K562 treated with DMSO at 1 percent for 24 hours (cell line): ENCODE data around the gene HEATR5B. TPM values are rescaled to one million over a fixed set of nuclear protein-coding genes. Genes with fewer than 3 reads are reported as not detected.

ENCODE experiments used
- total RNA-seq: library from RNA; unstranded; fragments of 300-600 nt; gene quantifications from 2 replicates; pipeline ENCODE4 v1.2.3, GENCODE V29; 2022; ENCODE audit warnings: low read depth; ENCODE audit not compliant: insufficient read depth

The HEATR5B gene
- 8.0 and 9.4 TPM in 2 replicates for total RNA-seq

GRCh38 chr2:37083873-37084794 is at the start of gene HEATR5B, which contains the start of gene GPATCH11:
Gene HEATR5B (minus strand): TSS chr2:37084372. CDS start chr2:37083414, 958 bp downstream.
Gene GPATCH11 (plus strand): TSS chr2:37084518. CDS start chr2:37088382, 3,864 bp downstream.

GRCh38 chr2:36966370-36967235 is 117.6 kb downstream of the HEATR5B start, which contains the start of gene STRN:
Gene STRN (minus strand): TSS chr2:36966536. CDS start chr2:36966463, 73 bp downstream.

Other genes starting within 250 kb of the HEATR5B start
- gene STRN, start 117.8 kb downstream of the HEATR5B start, total RNA-seq = 8.0 and 9.6 TPM in 2 replicates
- 8.3 and 8.7 TPM in 2 replicates for gene GPATCH11, start 146 bp upstream of the HEATR5B start, total RNA-seq
- gene EIF2AK2, start 72.6 kb upstream of the HEATR5B start, total RNA-seq = 8.2 and 8.5 TPM in 2 replicates
- gene SULT6B1, start 104.3 kb upstream of the HEATR5B start, total RNA-seq = not detected in 2 replicates
- gene CEBPZOS, start 112.1 kb upstream of the HEATR5B start, total RNA-seq = 16.7 and 19.1 TPM in 2 replicates
- 24.1 and 40.8 TPM in 2 replicates for gene CEBPZ, start 147.2 kb upstream of the HEATR5B start, total RNA-seq
- 7.5 and 8.4 TPM in 2 replicates for gene NDUFAF7, start 147.3 kb upstream of the HEATR5B start, total RNA-seq
- gene PRKD3, start 240.5 kb upstream of the HEATR5B start, total RNA-seq = 8.2 and 8.8 TPM in 2 replicates